ENCODE results near the gene MAP3K13. TPM values are rescaled to one million over a fixed set of nuclear protein-coding genes. Genes with fewer than 3 reads are reported as not detected.

The MAP3K13 gene
- total RNA-seq, 2 donors from 2014 or later: 20.4 to 21.1 TPM

DNA sequence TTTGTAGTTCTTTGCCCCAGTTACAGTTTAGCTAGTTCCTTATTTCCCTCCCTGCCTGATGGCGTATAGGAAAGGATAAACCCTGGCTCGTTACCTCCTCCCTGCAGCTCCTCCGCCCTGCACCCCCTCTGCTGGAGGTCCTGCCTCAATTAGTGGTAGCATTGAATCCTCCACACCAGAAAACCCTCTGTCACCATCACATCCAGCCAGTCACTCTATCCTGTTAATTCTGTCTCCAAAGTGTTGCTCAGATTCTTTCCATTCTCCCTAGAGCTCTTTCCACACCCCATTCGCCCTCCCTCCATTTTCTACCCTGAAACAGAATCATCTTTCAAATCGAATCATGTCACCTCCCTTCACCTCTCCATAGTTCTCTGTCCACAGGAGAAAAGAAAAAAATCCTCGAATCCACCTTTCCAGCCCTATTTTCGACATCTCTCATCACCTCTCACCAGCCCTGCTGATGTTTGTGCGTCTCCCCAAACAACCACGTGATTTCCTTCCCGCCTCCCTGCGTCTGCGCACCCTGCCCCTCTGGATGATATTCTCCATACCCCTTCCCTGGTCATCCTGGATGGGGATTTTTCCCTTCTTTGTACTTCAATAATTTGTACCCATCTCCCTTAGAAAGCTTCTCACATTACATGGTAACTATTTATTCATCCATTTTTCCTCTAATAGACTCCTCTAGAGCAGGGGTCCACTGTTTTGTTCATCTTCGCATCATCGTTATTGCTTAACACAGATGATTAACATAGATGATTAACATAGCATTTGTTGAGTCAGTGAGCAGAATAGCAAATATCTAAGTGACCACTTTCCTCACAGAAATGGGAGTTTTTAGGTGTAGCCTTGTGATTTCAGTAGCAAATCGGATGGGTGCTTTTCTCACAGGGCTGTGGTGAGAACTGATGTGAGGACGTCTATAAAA lies 37.1 kb downstream of the MAP3K13 start:
- Mint-ChIP-seq H3K4me1 (no peaks in the 10 kb centered on the region), H3K36me3 (ENCODE audit: low read depth) (no peaks in the 10 kb centered on the region), H3K4me3 (no peak overlapping the region), H3K9me3 (no peaks in the 10 kb centered on the region), H3K27ac (no peak overlapping the region), H3K27me3 (ENCODE audit: insufficient read depth) (no peaks in the 10 kb centered on the region)
- 89 to 90% methylated on average over 8 to 16 of the region's 16 CpGs for WGBS, 2 experiments (ENCODE audit: insufficient coverage in 1 of 2, insufficient read length in 1 of 2)
- no peaks in the 10 kb centered on the region for H3K4me1 ChIP-seq (ENCODE audit: control insufficient read depth, insufficient read depth, low read length)
- H3K36me3 ChIP-seq (ENCODE audit: control insufficient read depth, insufficient read depth, low read length): no peaks in the 10 kb centered on the region
- no peak overlapping the region for H3K4me3 ChIP-seq (ENCODE audit: low read length)
- DNase-seq: no peak
- H3K9me3 ChIP-seq (ENCODE audit: control insufficient read depth, low read length): no peaks in the 10 kb centered on the region
- H3K27ac ChIP-seq (ENCODE audit: low read depth, low read length): no peak overlapping the region
- H3K9ac ChIP-seq (ENCODE audit: extremely low read depth, low read length, poor library complexity, severe bottlenecking): no peak overlapping the region
- no peak for TF ChIP-seq CTCF (conservative IDR thresholded peaks at IDR 0.05)
- no peaks in the 10 kb centered on the region for H3K27me3 ChIP-seq (ENCODE audit: control insufficient read depth, insufficient read depth, low read length, poor library complexity, severe bottlenecking)

GRCh38 chr3:185400866-185401265 lies 37.9 kb downstream of the MAP3K13 start:
- H3K9me3 ChIP-seq (ENCODE audit: control insufficient read depth, low read length): no peaks in the 10 kb centered on the region
- no peaks in the 10 kb centered on the region for H3K4me1 Mint-ChIP-seq
- no peaks in the 10 kb centered on the region for H3K4me1 ChIP-seq (ENCODE audit: control insufficient read depth, insufficient read depth, low read length)
- DNase-seq: no peak
- H3K27ac Mint-ChIP-seq: no peak overlapping the region
- no peak overlapping the region for H3K9ac ChIP-seq (ENCODE audit: extremely low read depth, low read length, poor library complexity, severe bottlenecking)
- H3K9me3 Mint-ChIP-seq: no peaks in the 10 kb centered on the region
- H3K27me3 Mint-ChIP-seq (ENCODE audit: insufficient read depth): no peaks in the 10 kb centered on the region
- 82% methylated on average over 1 of the region's 1 CpG; no CpG with 5 or more reads in 1 of the 2 experiments for WGBS, 2 experiments (ENCODE audit: insufficient coverage in 1 of 2, insufficient read length in 1 of 2)
- TF ChIP-seq CTCF (conservative IDR thresholded peaks at IDR 0.05): no peak
- no peaks in the 10 kb centered on the region for H3K27me3 ChIP-seq (ENCODE audit: control insufficient read depth, insufficient read depth, low read length, poor library complexity, severe bottlenecking)
- no peaks in the 10 kb centered on the region for H3K36me3 ChIP-seq (ENCODE audit: control insufficient read depth, insufficient read depth, low read length)
- no peaks in the 10 kb centered on the region for H3K36me3 Mint-ChIP-seq (ENCODE audit: low read depth)
- H3K4me3 ChIP-seq (ENCODE audit: low read length): no peak overlapping the region
- no peak overlapping the region for H3K27ac ChIP-seq (ENCODE audit: low read depth, low read length)
- no peak overlapping the region for H3K4me3 Mint-ChIP-seq

DNA sequence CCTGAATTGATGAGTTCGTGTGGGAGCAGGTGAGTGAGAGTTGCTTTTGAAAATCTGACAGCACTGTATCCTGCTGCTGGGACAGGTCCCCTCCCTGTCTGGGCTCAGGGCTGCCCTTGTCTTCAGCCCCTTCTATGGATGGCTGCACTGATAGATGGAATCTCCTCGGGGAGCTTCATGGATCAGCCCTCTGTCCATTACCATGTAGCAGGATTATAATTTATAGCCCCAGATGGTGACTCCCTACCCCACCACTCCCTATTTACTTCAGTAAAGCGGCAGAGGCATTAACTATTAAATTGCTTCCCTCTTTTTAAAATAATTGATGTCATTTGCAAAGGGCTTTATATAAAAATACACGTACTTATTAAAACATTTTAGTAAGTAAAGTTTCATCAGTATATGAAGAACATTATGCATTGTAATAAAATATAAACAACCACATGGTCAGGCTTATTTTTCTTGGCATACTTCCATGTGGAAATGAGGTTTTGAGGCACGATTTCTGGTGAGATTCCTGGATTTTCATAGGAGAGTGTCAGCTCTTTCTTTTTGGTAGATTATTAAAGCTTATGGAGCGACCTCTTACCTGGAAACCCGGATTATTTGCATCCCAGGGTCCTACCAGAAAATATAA lies 38.5 kb downstream of the MAP3K13 start:
- Histone ChIP-seq H3K9ac (ENCODE audit: extremely low read depth, low read length, poor library complexity, severe bottlenecking) (no peak overlapping the region), H3K9me3 (ENCODE audit: control insufficient read depth, low read length) (no peaks in the 10 kb centered on the region), H3K27me3 (ENCODE audit: control insufficient read depth, insufficient read depth, low read length, poor library complexity, severe bottlenecking) (no peaks in the 10 kb centered on the region), H3K4me1 (ENCODE audit: control insufficient read depth, insufficient read depth, low read length) (no peaks in the 10 kb centered on the region), H3K4me3 (ENCODE audit: low read length) (no peak overlapping the region), H3K36me3 (ENCODE audit: control insufficient read depth, insufficient read depth, low read length) (no peaks in the 10 kb centered on the region), H3K27ac (ENCODE audit: low read depth, low read length) (peak overlapping the region; percentile 78)
- no peak overlapping the region for H3K4me3 Mint-ChIP-seq
- H3K9me3 Mint-ChIP-seq: no peaks in the 10 kb centered on the region
- DNase-seq: no peak
- H3K27me3 Mint-ChIP-seq (ENCODE audit: insufficient read depth): no peaks in the 10 kb centered on the region
- no peak for TF ChIP-seq CTCF (conservative IDR thresholded peaks at IDR 0.05)
- 79 to 80% methylated on average over 1 to 5 of the region's 7 CpGs for WGBS, 2 experiments (ENCODE audit: insufficient coverage in 1 of 2, insufficient read length in 1 of 2)
- no peaks in the 10 kb centered on the region for H3K36me3 Mint-ChIP-seq (ENCODE audit: low read depth)
- no peak overlapping the region for H3K27ac Mint-ChIP-seq
- H3K4me1 Mint-ChIP-seq: no peaks in the 10 kb centered on the region
